Measurements from ENCODE around the gene LPCAT3.

GRCh38 chr12:7058163-7058845, 40.0 kb upstream of the LPCAT3 start:
- TF ChIP-seq, protein P1, sequence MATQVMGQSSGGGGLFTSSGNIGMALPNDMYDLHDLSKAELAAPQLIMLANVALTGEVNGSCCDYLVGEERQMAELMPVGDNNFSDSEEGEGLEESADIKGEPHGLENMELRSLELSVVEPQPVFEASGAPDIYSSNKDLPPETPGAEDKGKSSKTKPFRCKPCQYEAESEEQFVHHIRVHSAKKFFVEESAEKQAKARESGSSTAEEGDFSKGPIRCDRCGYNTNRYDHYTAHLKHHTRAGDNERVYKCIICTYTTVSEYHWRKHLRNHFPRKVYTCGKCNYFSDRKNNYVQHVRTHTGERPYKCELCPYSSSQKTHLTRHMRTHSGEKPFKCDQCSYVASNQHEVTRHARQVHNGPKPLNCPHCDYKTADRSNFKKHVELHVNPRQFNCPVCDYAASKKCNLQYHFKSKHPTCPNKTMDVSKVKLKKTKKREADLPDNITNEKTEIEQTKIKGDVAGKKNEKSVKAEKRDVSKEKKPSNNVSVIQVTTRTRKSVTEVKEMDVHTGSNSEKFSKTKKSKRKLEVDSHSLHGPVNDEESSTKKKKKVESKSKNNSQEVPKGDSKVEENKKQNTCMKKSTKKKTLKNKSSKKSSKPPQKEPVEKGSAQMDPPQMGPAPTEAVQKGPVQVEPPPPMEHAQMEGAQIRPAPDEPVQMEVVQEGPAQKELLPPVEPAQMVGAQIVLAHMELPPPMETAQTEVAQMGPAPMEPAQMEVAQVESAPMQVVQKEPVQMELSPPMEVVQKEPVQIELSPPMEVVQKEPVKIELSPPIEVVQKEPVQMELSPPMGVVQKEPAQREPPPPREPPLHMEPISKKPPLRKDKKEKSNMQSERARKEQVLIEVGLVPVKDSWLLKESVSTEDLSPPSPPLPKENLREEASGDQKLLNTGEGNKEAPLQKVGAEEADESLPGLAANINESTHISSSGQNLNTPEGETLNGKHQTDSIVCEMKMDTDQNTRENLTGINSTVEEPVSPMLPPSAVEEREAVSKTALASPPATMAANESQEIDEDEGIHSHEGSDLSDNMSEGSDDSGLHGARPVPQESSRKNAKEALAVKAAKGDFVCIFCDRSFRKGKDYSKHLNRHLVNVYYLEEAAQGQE (IDR thresholded peaks at IDR 0.05), result no peak
- TF ChIP-seq CTCF (IDR thresholded peaks at IDR 0.05; ENCODE audit: low read depth, low read length, missing input control), result no peak
- no peak for TF ChIP-seq HNF4G (IDR thresholded peaks at IDR 0.05)
- no peak for TF ChIP-seq GABPA (IDR thresholded peaks at IDR 0.05 in 1 of 2, conservative IDR thresholded peaks at IDR 0.05 in 1 of 2)

All from liver (tissue), 3 donors.